Skeletal muscle tissue (tissue), 4 donors: Measurements from ENCODE around the gene FAM3D. TPM values are rescaled to one million over a fixed set of nuclear protein-coding genes. Genes with fewer than 3 reads are reported as not detected.

ENCODE experiments used
- H3K27ac ChIP-seq: one replicate; pipeline ENCODE4 v1.7.0; 2013; ENCODE audit warnings: mild to moderate bottlenecking, low read depth, low read length, inconsistent platforms
- H3K27me3 ChIP-seq, 3 donors: one replicate each; pipeline ENCODE4 v1.7.0; 2013; ENCODE audit warnings: low read length in 3 of 3; ENCODE audit not compliant: control insufficient read depth in 3 of 3, insufficient read depth in 3 of 3
- H3K36me3 ChIP-seq, 3 donors: one replicate each; pipeline ENCODE4 v1.7.0; 2013; ENCODE audit warnings: low read length in 3 of 3; ENCODE audit not compliant: control insufficient read depth in 3 of 3, insufficient read depth in 3 of 3
- H3K4me1 ChIP-seq, 3 donors: one replicate each; pipeline ENCODE4 v1.7.0; 2013; ENCODE audit warnings: low read length in 3 of 3, mild to moderate bottlenecking in 3 of 3; ENCODE audit not compliant: control insufficient read depth in 3 of 3, insufficient read depth in 3 of 3
- H3K4me3 ChIP-seq, 3 donors: one replicate each; pipeline ENCODE4 v1.7.0; 2013; ENCODE audit warnings: low read length in 3 of 3
- H3K9ac ChIP-seq, 3 donors: one replicate each; pipeline ENCODE4 v1.7.0; 2013; ENCODE audit warnings: low read length in 3 of 3, mild to moderate bottlenecking in 3 of 3, moderate library complexity in 2 of 3, low read depth in 1 of 3
- H3K9me3 ChIP-seq, 3 donors: one replicate each; pipeline ENCODE4 v1.7.0; 2013; ENCODE audit warnings: low read length in 3 of 3; ENCODE audit not compliant: control insufficient read depth in 3 of 3
- total RNA-seq: library from RNA; depleted of rRNA; stranded (reverse); fragments of >200 nt; gene quantifications from one replicate; pipeline ENCODE4 v1.2.3, GENCODE V29; 2014
- donor health status: Osteomylitis.

FAM3D gene
- total RNA-seq, 1 donor from 2014 or later = not detected

GRCh38 chr3:58672451-58672850, 5.9 kb upstream of the FAM3D start:
- Histone ChIP-seq H3K4me1 (no peaks in the 10 kb centered on the region), H3K36me3 (no peaks in the 10 kb centered on the region), H3K9ac (no peak overlapping the region), H3K27me3 (no peaks in the 10 kb centered on the region), H3K9me3 (no peaks in the 10 kb centered on the region), H3K27ac (no peak overlapping the region), H3K4me3 (no peak overlapping the region)

GRCh38 chr3:58670506-58671135, 4.0 kb upstream of the FAM3D start:
- Histone ChIP-seq H3K4me3 (no peak overlapping the region), H3K9ac (no peak overlapping the region), H3K4me1 (peaks cover 0 to 3% (median 0%) of the 10 kb centered on the region in 3 donors), H3K27ac (no peak overlapping the region), H3K36me3 (no peaks in the 10 kb centered on the region), H3K27me3 (no peaks in the 10 kb centered on the region), H3K9me3 (no peaks in the 10 kb centered on the region)

- peaks cover 0 to 3% (median 0%) of the 10 kb centered on the region in 3 donors for H3K4me1 ChIP-seq
- no peak overlapping the region for H3K27ac ChIP-seq
- H3K27me3 ChIP-seq = peaks cover 0 to 2% (median 0%) of the 10 kb centered on the region in 3 donors
- no peaks in the 10 kb centered on the region for H3K36me3 ChIP-seq
- no peak overlapping the region for H3K9ac ChIP-seq
- H3K9me3 ChIP-seq = no peaks in the 10 kb centered on the region
- no peak overlapping the region for H3K4me3 ChIP-seq
Measured at GRCh38 chr3:58668247-58668646, 1.7 kb upstream of the FAM3D start.

- H3K4me1 ChIP-seq = peaks cover 0 to 3% (median 0%) of the 10 kb centered on the region in 3 donors
- no peak overlapping the region for H3K9ac ChIP-seq
- H3K27ac ChIP-seq = no peak overlapping the region
- H3K4me3 ChIP-seq = no peak overlapping the region
- H3K27me3 ChIP-seq = peaks cover 0 to 2% (median 0%) of the 10 kb centered on the region in 3 donors
- H3K36me3 ChIP-seq = no peaks in the 10 kb centered on the region
- H3K9me3 ChIP-seq = no peaks in the 10 kb centered on the region
Measured at GRCh38 chr3:58667704-58668103, 1.1 kb upstream of the FAM3D start.

- no peak overlapping the region for H3K27ac ChIP-seq
- H3K4me1 ChIP-seq = peaks cover 0 to 3% (median 0%) of the 10 kb centered on the region in 3 donors
- no peak overlapping the region for H3K4me3 ChIP-seq
- no peaks in the 10 kb centered on the region for H3K36me3 ChIP-seq
- H3K9ac ChIP-seq = no peak overlapping the region
- H3K27me3 ChIP-seq = peaks cover 0 to 2% (median 0%) of the 10 kb centered on the region in 3 donors
- H3K9me3 ChIP-seq = no peaks in the 10 kb centered on the region
Measured at GRCh38 chr3:58667229-58667628, 655 bp upstream of the FAM3D start.

GRCh38 chr3:58665405-58665804, 1.2 kb downstream of the FAM3D start:
- Histone ChIP-seq H3K36me3 (no peaks in the 10 kb centered on the region), H3K9me3 (no peaks in the 10 kb centered on the region), H3K9ac (no peak overlapping the region), H3K27me3 (peaks cover 0 to 2% (median 0%) of the 10 kb centered on the region in 3 donors), H3K4me3 (no peak overlapping the region), H3K27ac (no peak overlapping the region), H3K4me1 (peaks cover 0 to 3% (median 0%) of the 10 kb centered on the region in 3 donors)

- no peak overlapping the region for H3K4me3 ChIP-seq
- no peak overlapping the region for H3K27ac ChIP-seq
- no peaks in the 10 kb centered on the region for H3K9me3 ChIP-seq
- H3K9ac ChIP-seq = no peak overlapping the region
- no peaks in the 10 kb centered on the region for H3K36me3 ChIP-seq
- peaks cover 0 to 2% (median 0%) of the 10 kb centered on the region in 3 donors for H3K27me3 ChIP-seq
- H3K4me1 ChIP-seq = peaks cover 0 to 3% (median 0%) of the 10 kb centered on the region in 3 donors
Measured at GRCh38 chr3:58664611-58665010, 2.0 kb downstream of the FAM3D start.

- H3K27me3 ChIP-seq = peaks cover 0 to 2% (median 0%) of the 10 kb centered on the region in 3 donors
- no peak overlapping the region for H3K4me3 ChIP-seq
- H3K27ac ChIP-seq = no peak overlapping the region
- H3K9ac ChIP-seq = no peak overlapping the region
- no peaks in the 10 kb centered on the region for H3K9me3 ChIP-seq
- H3K4me1 ChIP-seq = peaks cover 0 to 3% (median 0%) of the 10 kb centered on the region in 3 donors
- no peaks in the 10 kb centered on the region for H3K36me3 ChIP-seq
Measured at GRCh38 chr3:58661836-58662420, 4.6 kb downstream of the FAM3D start.

- Histone ChIP-seq H3K4me3 (no peak overlapping the region), H3K9me3 (no peaks in the 10 kb centered on the region), H3K27ac (no peak overlapping the region), H3K9ac (no peak overlapping the region), H3K27me3 (peaks cover 0 to 3% (median 2%) of the 10 kb centered on the region in 3 donors), H3K36me3 (no peaks in the 10 kb centered on the region), H3K4me1 (no peaks in the 10 kb centered on the region)
Measured at GRCh38 chr3:58660998-58661397, 5.6 kb downstream of the FAM3D start.

- H3K9me3 ChIP-seq = no peaks in the 10 kb centered on the region
- H3K4me3 ChIP-seq = no peak overlapping the region
- no peaks in the 10 kb centered on the region for H3K36me3 ChIP-seq
- peaks cover 0 to 6% (median 0%) of the 10 kb centered on the region in 3 donors for H3K27me3 ChIP-seq
- no peaks in the 10 kb centered on the region for H3K4me1 ChIP-seq
- H3K27ac ChIP-seq = no peak overlapping the region
- H3K9ac ChIP-seq = no peak overlapping the region
Measured at GRCh38 chr3:58659051-58659675, 7.4 kb downstream of the FAM3D start.
